GOT3 (cell line): ENCODE data around the gene ZBTB43.

Experiments
- DNase-seq: peaks from one replicate; lab custom pipeline; 2025; ENCODE audit warnings: mixed read lengths; lab: John Stamatoyannopoulos, UW

The ZBTB43 gene

DNA sequence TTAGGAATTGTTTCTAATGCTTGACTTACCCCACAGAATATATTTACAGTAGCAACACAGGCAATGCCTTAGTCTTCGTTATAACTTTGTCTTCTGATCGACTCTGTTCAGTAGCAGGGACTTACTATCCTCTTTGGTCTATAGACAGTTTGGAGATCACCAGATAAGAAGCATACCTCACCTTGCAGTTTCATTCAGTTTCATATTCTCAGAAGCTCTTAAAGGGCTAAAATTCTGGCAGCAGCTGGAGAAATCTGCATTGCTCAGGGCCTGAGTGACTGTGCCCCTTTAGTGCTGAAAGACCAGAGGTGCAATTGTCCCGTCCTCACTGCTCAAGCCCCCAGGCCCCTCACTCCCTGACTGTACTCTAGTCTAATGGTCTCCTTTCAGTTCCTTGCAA is 26.0 kb downstream of the ZBTB43 start:
- no peak for DNase-seq

DNA sequence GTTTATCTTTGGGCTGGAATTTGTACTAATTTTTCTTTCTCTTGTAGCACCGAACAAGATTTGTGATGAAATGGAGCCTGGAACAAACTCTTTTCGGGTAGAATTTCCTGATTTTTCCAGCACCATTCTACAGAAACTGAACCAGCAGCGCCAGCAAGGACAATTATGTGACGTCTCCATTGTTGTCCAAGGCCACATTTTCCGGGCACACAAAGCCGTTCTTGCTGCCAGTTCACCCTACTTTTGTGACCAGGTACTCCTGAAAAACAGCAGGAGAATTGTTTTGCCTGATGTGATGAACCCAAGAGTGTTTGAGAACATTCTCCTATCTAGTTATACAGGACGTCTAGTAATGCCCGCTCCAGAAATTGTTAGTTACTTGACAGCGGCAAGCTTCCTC is 27.6 kb downstream of the ZBTB43 start:
- DNase-seq = no peak

- no peak for DNase-seq
Measured at GRCh38 chr9:126833020-126833419, 28.2 kb downstream of the ZBTB43 start.

GRCh38 chr9:126833710-126834345 is 29.0 kb downstream of the ZBTB43 start:
- DNase-seq = no peak

- DNase-seq = no peak
Measured at GRCh38 chr9:126834672-126835071, 29.8 kb downstream of the ZBTB43 start.

GRCh38 chr9:126836216-126836615 is 31.4 kb downstream of the ZBTB43 start:
- DNase-seq = no peak

DNA sequence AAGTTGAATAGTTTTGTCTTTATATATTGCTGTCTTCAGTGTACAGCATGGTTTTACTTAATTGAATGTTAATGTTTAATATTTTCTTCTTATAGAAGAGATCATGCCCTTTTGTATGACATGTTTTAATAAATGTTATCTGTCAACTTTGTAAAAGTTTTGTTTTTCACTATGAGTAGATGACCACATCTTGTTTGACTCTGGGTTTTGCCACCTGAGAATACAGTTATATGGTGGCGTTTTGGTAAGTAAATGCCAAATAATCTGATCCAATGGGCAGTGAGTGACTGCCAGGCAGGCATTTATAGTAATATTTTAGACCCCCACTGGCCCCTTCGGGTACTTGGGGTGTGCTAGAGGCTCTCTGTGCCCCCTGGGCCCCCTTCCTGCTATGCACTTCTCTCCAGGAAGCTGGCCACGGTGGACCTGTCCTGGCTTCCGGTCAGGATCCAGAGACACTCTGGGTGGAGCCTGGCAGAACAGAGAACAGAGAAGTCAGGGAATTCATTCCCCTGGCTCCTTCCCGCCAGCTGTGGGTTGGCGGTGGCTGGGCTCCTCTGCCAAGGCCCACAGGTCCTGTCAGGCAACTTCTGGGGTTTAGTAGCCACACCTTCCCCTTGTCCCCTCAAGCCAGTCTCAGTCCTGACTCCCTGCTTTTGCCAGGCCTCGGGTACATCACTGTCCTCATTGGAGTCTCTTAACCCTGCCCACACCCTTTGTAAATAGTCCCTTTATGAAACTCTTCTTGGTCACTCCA is 33.4 kb downstream of the ZBTB43 start:
- no peak for DNase-seq

GRCh38 chr9:126838895-126839294 is 34.1 kb downstream of the ZBTB43 start:
- DNase-seq = no peak

DNA sequence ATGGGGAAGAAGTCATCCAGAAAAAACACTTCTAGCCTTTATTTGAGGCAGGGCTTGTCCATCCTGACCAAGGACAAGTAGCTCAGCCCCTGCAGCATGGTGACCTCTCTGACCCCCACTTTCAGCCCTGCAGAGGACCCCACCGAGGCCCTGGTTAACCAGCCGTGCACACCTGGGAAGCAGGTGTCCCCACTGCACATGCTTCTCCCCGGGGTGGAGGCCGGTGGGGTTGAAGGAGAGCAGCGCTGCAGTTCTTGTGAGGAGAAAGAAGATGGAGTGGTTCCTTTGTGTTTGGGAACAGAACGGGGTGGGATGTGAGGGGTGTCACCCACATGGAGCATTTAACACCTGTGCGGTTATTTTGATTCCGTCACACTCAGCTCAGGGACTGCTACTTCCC is 34.5 kb downstream of the ZBTB43 start:
- no peak for DNase-seq

DNA sequence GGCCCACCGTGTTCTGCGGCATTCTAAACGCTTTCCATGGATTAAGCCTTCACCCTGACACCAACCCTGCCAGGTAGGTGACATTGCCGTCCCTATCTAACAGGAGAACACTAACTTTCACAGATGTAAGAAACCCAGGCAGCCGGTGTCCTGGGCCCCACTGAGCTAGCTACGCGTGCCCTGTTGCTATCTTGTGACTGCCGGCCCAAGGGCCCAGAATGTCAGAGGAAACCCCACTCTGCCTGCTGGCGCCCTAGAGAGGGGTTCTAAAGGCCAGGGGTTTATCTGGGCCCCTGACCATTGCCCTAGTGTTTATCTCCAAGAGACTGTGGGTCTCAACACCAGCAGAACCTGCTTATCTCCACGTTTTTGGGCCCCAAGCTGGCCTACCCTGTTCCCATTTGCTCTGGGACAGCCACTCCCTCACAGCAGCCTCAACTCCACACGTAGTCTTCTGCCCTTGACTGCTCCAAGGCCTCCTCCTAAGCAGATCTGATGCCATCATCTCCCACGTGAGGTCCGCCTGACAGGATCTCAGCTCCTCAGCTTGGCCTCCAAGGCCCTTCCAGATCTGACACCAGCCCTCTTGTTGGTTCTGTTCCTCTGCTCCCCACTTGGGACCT is 37.5 kb downstream of the ZBTB43 start:
- DNase-seq = no peak

- DNase-seq = no peak
Measured at GRCh38 chr9:126842977-126843799, 38.3 kb downstream of the ZBTB43 start.

GRCh38 chr9:126844085-126844484 is 39.2 kb downstream of the ZBTB43 start:
- DNase-seq = no peak

GRCh38 chr9:126847051-126847450 is 42.2 kb downstream of the ZBTB43 start:
- DNase-seq = no peak

- DNase-seq = no peak
Measured at GRCh38 chr9:126849591-126850225, 44.9 kb downstream of the ZBTB43 start.

- no peak for DNase-seq
Measured at GRCh38 chr9:126851286-126851880, 46.5 kb downstream of the ZBTB43 start.

- no peak for DNase-seq
Measured at GRCh38 chr9:126852086-126852688, 47.3 kb downstream of the ZBTB43 start.

- no peak for DNase-seq
Measured at GRCh38 chr9:126853667-126854066, 48.8 kb downstream of the ZBTB43 start.

GRCh38 chr9:126854734-126855133 is 49.9 kb downstream of the ZBTB43 start:
- DNase-seq = no peak

DNA sequence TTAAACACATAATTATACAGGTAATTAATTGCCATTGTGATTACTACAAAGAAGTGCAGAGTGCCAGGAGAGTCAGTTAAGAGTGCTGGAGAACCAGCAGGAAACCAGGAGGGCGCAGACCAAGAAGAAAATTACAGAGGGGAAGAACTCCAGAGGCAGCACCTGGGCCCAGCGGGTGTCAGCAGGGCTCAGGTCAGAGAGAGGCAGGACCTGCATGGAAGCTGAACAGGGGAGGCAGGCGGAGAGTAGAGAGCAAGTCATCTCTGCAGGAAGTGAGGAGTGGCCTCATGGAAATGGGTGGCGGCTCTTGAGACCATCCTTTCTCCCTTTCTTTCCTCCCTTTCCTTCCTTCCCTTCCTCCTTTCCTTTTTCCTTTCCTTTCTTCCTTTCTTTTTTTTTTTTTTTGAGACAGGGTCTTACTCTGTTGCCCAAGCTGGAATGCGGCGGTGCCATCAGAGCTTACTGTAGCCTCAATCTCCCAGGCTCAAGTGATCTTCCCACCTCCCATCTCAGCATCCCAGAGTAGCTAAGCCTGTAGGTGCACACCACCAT is 51.6 kb downstream of the ZBTB43 start:
- no peak for DNase-seq

DNA sequence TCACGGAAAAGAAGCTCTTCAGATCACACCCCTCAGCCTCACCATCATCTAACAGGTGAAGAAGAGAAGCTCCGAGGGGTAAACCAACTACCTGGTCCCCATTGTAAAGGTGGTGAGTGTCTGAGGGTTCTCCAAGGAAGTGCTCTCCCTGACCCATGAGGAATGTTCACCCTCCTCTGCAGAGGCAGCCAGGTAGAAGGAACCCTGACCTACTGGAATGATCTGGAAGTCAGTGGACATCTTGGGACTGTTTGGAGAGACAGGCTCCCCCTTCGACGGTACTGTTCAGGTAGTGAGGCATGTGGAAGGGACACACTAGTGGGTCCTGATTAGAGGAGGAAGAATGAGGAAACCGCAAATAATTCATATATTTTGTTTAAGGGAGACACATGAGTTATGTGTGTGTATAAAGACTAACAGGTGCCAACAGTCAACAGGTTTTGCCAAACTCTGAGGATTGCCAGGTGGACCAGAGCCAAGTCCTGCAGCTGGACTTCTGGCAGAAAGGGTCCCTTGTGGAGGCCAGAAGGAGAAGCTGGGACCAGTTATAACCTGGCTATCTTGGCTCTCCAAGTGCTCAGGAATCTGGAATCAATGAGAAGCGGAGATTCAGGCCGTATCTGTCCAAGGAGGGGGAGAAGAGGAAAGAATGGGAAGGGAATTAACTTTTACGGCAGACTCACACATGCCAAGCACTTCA is 52.6 kb downstream of the ZBTB43 start:
- DNase-seq = no peak
